Limb (tissue), 2 donors: ENCODE measurements around the gene SNX24.
"Not testable (repeated sequence)": the region's sequence is repeated elsewhere in the genome, so short reads cannot be mapped to it uniquely, and the experiment has no call there.

ENCODE experiments used
- DNase-seq, 2 donors: peaks; one replicate each; pipeline ENCODE4 v3.0.0-alpha.2; 2016; ENCODE audit errors: extremely low spot score in 2 of 2

The SNX24 gene

DNA sequence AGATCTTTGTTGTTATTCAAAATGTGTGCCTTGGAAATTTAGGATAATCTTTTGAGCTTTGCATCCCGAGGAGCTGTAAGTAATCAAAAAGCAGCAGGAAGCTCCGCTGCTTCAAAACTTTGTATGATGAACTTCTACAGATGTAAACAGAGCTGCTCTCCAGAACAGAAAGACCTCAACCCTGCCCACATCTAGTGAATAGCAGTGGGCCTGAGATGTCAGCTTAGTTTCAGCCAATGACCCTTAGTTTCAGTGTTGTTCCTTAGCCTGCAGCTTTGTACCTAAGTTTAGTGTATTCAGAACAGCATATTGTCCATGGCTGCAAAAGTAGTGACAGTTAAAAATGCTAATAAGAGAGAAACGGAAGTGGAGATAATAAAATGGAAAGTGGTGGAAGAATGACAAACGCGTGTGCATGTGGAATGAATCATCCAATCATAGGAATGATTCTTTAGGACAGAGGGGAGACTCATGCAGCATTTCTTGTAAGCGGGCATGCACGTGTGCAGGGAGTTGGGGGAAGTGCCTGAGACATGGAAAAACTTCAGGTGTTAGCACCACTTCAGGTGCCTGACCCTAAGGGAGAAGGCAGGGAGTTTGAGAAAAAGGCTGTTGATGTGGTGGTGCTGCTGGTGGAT is 24.9 kb downstream of the SNX24 start:
- no peak for DNase-seq

DNA sequence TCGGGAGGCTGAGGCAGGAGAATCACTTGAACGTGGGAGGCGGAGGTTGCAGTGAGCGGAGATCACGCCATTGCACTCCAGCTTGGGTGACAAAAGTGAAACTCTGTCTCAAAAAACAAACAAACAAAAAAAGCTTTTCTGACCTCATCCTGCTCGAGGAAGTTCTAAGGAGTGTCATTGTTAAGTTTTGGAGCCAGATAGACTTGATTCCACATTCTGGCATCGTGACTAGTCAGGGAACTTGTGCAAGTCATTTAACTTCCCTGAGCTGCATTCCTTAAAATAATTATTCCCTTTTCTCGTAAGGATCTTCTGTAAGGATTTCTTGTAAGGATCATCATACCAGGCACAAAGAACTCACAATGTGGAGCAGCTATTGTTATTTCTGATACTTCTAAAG is 26.2 kb downstream of the SNX24 start:
- DNase-seq = no peak

DNA sequence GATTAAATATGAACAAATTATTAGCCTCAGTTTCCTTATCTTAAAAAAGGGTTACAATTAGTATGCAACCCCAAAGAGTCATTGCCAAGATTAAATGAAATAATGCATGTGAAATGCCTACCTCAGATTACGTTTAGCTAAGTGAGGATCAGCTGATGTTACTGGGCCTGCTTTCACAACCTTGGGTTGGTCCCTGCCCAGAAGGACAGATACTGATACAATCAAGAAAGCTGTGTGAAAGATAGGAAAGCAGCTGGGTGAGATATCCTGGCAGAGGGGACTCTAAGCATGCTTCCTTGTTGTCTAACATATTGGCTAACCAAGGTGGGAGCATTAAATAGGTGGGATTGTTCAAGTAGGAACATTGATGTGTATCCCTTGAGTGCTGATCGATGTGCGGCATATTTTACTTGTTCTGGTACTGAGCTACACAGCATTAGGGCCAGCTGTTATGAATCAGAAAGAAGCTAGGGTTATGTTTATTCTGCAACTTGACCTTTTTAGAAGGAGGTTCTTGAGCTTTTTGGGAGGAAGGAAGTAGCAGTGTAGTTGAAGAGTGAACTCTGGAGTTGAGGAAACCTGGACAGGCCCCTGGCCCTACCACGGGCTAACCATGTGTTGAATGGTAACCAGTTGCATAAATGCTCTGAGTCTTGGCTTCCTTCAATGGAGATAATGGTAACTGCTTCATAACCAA is 28.9 kb downstream of the SNX24 start:
- DNase-seq = no peak

DNA sequence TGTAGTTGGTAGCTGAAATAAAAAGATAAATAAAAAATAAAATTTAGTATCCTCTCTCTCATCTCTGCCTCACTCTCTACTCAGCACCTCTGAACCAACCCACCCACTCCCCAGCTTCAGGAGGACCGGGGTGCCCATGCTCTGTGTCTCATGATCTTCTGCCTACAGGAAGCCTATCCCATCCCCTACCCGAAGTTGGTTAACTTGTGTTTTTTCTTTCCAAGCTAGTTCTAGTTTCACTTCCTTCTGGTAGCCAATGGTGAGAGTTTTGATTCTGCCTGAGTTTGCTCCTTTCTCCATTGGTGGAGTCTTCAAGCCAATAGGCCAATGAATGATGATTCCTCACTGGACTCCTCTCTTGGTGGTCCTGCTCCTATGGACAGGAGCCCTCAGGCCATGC is 32.1 kb downstream of the SNX24 start:
- no peak for DNase-seq

DNA sequence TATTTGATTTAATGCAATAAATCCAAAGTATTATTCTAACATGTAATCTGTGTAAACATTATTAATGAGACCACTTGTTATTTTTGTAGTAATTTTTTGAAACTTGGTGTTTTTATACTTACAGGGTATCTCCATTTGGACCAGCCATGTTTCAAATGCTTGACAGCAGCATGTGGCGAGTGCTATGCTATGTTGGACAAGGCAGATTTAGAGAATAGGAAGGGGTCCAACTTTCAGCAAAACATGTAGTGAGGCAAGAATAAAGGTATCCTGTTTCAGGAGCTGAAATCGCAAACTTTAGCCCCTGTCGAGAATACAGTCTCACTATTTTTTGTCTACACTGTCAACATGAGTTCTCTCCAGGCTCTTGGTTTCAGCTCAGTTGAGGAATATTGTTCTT is 33.7 kb downstream of the SNX24 start:
- DNase-seq = peak in 1 of 2 donors; percentile 10

DNA sequence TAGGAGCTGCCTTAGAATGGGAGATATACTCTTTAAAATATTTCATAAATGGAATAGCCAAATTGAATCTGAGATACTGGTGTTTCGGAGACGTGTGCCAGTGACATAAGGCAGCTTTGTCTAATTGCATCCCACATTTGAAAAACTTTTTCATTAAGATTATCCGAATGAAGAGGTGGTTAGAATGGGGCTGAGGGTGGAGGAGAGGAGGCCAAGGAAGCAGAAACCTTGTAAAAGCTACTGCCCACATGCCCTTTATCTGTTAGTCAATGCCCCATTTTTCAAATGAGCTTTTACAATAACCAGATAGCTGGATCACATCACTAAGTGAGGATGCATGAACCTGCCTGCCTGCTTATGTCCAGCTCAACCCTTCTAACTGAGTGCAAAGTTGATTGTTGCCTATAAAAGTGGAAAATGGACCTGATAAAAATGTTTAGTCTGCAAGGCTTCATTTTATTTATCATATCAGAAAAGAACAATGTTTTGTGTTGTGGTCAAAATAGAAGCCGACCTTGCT is 34.8 kb downstream of the SNX24 start:
- DNase-seq = no peak

DNA sequence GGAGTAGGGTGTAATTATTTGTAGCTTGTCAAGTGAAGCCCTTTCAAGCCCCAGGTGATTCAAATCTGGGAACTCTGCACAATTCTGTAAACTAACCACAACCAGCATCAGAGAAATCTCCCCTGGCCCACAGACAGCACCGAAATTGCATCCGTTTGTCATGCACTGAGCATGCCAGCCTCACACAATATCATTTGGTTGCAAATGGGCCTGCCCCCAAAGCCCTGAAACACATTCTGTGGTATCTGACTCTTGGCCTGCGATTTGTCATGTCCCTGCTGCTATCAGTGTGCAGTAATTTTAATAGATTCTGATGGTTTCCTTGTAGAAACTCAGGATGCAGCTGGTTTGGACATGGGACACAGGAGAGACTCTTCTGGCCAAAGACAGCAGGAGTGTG is 35.3 kb downstream of the SNX24 start:
- DNase-seq = no peak

DNA sequence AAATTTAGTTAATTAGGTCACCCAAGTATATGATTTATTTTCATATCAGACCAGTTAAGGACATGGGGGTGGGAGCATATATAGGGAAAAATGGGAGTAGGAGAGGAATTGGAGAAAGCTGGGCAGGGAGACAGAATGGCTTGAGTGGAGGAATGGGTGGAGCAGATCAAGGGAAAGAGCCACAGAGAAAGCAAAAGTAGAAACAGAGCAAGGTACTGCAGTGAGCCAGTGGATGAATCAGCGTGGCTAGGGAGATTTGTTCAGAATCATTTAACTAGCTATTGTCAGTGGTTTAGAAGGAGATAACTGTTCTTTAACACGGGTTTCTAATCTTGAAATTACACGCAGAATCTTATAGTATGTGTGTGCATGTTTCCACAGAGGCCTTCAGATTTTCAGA is 37.4 kb downstream of the SNX24 start:
- no peak for DNase-seq

DNA sequence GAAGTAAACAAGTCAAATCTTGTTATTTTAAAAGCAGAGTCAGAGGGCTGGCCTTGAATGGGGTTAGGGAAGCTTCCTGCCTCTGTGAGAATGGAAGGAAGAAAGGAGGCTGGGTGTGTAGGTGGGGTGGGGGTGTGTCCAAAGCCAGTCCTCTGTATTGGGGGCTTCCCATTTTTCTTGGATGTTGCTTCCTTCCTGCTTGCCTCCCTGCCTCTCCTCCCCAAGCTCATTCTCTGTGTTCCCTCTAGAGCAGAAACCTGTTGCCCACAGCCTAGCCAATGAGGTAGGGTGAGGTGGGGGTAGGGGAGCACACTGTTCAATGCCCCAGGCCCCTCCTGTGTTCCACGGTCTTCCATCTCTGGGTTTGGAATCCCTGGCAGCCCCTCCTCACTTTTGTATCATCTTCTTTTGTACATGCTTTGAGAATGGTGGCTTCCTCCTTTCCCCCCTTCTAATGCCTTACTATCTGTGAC is 39.7 kb downstream of the SNX24 start:
- DNase-seq = no peak

DNA sequence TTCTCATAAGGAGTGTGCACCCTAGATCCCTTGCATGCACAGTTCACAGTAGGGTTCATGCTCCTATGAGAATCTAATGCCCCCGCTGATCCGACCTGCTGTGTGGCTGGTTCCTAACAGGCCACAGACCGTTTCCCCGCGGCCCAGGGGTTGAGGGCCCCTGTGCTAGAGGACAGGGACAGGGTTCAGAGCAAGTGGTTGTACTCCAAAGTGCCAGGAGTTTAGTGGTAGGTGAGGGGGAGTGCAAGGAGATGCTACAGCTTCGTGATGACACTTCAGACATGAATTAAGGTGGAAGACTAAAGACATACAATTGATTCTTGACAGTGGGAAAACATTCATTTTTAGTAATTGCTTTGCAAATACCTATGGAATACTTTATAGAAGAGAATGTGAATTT is 40.5 kb downstream of the SNX24 start:
- no peak for DNase-seq

DNA sequence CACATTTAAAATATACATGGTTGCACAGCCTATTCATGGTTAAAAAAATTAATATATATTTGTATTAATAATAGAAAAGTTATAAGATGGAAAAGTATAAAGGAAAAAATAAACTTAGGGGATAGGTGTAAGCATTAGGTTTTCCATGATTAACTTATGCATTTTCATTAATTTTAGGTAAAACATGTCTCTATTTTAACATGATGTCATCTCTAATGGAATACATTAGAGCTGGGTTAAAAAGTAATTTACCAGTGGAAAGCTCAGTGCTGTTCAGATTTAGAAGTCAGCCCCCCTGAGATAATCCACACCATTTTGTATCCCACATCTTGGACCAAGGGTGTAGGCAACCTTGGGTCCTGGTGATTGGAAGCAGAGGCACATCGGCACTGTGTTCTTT is 49.7 kb downstream of the SNX24 start:
- no peak for DNase-seq

DNA sequence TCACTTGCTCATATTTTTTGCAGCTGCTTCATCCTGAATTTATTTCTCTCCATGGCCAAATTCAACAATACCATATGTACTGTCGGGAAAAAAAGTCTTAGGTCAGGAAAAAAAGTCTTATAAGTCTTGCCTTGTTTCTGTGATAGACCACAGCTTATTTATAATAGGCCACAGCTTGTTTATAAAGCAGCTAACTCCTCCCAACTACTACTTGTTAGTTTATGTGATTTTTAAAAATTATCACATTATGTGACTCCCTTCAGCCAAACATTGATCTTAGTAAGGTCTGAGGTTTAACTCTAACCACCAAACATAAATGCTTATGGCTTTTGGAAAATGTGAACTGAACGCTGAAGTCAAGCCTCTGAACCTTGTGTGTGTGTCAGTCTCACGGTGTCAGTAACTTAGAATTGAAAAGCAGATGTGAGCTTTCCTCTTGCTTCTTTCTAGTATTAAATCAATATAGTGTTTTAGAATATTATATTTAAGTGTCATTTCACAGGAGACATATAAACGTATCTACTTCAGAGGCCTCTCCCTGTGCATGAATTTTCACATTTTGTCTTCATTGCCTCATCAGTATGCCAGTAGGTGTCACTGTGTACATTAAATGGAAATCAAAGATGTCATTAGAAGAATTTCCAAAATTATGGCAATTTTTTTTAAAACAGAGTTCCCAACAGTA is 51.3 kb downstream of the SNX24 start:
- peak in 1 of 2 donors; percentile 60 for DNase-seq

DNA sequence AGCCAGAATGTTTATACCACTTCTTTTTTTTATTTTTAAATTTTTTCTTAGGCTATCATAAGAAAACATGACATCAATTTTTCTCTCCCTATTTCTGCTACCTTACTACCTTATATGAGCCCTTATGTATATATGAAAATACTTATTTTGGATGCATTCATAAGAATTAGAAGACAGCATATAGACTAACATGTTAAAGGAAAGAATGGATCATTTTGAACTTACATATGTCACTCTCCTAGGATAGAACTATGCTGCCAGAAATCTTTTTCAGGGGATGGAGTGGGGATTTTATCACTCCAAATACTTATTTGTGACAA is 51.8 kb downstream of the SNX24 start:
- no peak for DNase-seq

DNA sequence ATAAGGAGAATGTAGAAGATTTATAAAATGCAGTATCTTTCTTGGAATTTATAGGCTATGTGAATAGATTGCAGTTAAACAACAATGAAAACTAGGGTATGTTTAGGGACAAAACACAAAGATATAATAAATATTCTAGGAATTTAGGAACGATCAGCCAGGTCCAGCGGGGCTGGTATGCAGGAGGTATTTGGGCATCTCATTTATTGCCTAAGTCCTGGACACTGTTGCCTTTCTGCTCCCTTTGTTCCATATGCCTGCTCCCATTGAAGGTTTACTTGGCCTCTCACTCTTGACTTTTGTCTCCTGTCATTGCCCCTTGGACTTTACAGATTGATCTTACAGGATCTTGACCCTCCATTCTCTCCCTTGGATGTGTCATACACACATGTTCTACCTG is 55.9 kb downstream of the SNX24 start:
- no peak for DNase-seq

DNA sequence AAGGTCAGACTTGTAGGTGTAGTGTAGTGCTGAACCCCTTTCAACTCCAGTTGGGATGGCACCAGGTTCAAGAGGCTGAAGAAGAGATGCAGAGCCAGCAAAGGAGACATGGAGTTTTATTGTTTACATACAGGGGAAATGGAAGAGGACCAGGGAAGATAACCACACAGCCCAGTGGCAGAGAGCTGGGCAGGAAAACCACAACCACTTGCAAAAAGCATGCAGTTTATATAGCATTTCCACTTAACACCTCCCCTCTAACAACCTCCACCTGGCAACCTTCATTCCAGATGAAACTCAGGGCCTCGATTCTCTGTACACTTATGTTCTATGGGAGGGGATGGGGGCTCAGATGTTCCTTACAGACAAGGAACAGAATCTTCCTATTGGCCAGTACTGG is 56.9 kb downstream of the SNX24 start:
- DNase-seq = no peak

DNA sequence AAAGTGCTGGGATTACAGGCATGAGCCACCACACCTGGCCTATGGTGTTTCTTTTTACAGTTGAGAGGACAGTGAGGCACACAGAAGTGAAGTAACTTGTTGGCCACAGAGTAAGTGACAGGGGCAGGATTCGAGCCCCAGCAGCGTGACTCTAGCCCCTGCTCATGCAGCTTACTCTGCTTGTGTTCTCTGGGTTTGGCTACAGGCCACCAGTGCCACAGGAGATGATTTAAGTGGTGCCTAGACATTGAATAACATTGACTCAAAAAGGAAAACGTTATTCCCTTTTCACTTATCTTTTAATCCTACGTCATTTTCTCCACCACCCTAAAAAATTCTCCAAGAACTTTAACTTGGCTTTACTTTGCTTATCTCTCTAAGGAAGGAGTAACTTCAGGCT is 61.4 kb downstream of the SNX24 start:
- DNase-seq = no peak

DNA sequence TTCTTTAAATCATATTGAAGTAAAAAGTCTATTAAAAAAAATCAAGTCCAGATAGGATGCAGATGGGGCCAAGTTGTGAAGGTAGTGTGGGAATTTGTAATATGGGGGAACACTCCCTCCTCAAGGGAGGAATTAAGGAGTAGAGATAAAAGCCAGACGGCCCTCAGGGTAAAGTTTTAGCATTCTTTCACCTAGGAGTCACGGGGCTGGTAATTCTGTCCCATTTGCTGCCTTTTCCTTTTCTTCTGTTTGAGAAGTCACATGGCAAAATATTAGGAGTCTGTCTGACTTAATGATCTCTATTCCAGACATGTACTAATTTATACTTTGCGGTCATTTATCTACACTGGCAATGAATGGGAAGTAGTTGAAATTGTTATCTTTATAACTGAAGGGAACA is 61.9 kb downstream of the SNX24 start:
- DNase-seq = no peak

DNA sequence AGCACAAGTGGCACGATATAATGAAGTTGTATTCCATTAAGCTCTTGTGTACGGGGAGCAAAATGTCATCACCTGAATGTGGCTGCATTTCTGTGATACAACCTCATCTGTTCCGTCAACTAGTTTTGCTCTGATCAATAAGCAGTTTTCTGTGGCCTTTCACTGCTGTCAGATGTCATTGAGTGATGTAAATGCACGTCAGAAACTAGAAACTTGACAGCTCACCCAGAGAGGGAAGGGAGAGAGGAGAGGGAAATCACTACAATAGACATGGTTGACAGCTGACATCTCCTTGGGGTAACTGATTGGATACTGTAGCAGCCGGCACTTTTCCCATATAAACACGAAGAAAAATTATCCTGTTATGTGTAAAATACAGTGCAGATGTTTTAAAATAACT is 62.7 kb downstream of the SNX24 start:
- no peak for DNase-seq

DNA sequence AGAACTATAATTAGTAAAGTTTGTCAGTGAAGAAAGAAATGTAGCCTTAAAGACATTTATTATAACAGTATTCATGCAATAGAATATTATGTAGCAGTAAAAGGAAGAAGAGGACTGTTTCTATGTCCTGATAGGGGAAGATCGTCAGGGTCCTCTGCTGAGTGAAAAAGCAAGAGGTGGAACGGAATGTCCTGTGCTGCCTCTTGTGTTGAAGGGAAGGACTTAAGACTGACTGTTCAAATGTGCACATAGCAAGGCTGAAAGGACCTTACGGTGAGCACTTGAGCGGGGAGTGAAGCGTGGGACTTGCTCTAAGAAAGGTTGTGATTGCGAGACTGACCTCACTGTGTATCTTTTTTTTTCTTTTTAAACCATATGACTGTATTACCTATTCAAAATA is 63.2 kb downstream of the SNX24 start:
- DNase-seq = no peak

DNA sequence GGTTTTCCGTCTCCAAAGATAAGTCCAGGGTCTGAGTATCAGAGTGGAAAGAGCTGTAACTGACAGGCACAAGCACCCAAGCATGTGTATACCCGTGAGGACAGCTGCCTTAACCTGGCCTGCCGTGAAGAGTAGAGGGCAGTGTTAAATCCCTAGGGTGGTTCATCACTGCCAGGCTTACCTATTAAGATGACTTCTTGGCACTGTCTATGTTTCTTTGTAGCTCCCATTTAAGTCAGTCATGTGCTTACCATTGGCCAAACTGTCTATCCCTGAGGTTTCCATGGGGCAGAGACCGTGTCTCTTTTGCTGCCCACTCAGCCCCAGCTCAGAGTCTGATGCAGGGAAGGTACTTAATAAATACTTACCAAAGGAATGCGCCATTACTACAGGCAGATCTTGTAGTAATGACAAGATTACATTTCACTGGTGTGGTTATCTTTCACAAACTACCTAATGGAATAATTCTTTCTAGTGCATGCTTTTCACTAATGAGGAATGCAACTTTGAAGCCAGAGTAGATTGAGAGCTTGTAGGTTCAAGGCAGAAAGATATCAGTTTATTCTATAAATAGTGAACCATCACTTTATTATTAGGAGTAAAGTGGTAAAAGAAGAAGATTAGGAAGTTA is 64.2 kb downstream of the SNX24 start:
- DNase-seq = no peak

DNA sequence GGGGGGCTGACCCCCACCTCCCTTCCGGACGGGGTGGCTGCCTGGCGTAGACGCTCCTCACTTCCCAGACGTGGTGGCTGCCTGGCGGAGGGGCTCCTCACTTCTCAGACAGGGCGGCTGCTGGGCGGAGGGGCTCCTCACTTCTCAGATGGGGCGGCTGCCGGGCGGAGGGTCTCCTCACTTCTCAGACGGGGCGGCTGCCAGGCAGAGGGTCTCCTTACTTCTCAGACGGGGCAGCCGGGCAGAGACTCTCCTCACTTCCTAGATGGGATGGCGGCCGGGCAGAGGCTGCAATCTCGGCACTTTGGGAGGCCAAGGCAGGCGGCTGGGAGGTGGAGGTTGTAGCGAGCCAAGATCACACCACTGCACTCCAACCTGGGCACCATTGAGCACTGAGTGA is 68.0 kb downstream of the SNX24 start:
- DNase-seq = not testable (repeated sequence)

DNA sequence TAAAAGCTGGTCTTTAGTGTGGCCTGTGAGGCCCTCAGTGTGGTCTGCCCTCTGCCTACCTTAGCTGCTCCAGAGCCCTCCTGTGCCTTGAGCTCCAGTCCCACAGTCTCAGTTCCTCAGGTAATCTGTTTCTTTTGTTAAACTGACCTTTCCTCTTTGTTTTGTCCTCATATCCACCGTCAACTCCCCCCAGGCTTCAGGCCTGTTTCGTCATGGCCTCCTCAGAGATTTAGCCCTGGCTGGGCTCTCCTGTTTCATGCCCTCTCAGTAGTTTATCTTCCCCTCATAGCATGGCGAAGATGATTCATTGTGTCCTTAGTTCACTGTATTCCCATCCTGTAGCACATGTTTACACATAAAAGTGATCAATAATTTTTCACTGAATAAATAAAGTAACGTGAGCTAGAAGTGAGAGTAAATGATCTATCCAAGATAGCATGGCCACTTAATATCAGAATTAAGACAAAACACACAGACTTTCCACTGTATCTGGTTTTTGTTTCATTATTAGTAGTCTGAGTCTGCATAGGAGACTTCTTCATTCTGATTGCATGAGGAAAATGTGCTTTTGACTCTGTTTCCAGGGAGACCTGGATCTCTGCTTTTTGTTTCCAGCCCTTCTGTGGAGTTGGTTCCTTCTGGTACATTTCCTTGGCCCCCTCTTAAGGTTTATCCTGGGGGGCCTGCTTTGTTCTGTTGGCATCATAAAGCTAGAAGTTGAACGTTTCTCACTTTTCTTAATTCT is 70.5 kb downstream of the SNX24 start:
- DNase-seq = no peak
